GM12878 (cell line): ENCODE data around the gene TOR2A. TPM values are rescaled to one million over a fixed set of nuclear protein-coding genes. Genes with fewer than 3 reads are reported as not detected.

Source experiments
- ATAC-seq: fragments of 200-7000 bp; cut with Tn5 transposase; 3 replicates; pipeline ENCODE4 v1.9.1; 2020; ENCODE audit warnings: mild to moderate bottlenecking, moderate library complexity
- BruUV-seq: library from RNA; stranded (reverse); fragments of 400-500 nt; replicated peaks from 2 replicates; lab custom pipeline; 2021; lab: Mats Ljungman, UMichigan
- CTCF ChIA-PET: fragments of 300-600 bp; sonication (Branson Sonifier 250); formaldehyde crosslinking; extraction: SDS; loops from one replicate; lab custom pipeline; 2021; ENCODE audit warnings: inconsistent platforms; lab: Yijun Ruan, JAX
- POLR2A ChIA-PET: fragments of 350-600 bp; formaldehyde crosslinking; extraction: SDS; loops from one replicate; lab custom pipeline; 2021; ENCODE audit warnings: inconsistent platforms; lab: Charles Lee
- RAD21 ChIA-PET: fragments of 300-600 bp; sonication (Branson Sonifier 250); formaldehyde crosslinking; loops from one replicate; lab custom pipeline; 2023; ENCODE audit warnings: antibody characterized with exemption; ENCODE audit not compliant: unreplicated experiment; lab: Charles Lee
- SMC1A ChIA-PET: fragments of 300-600 bp; sonication (Branson Sonifier 250); formaldehyde crosslinking; loops from one replicate; lab custom pipeline; 2023; ENCODE audit not compliant: unreplicated experiment, uncharacterized antibody; lab: Charles Lee
- DNase-seq: peaks from one replicate; pipeline ENCODE4 v3.0.0-alpha.2; 2011; ENCODE audit warnings: low read depth, low spot score
- FAIRE-seq: peaks from 3 replicates; lab custom pipeline; 2011; peaks lifted over from hg19 to GRCh38; lab: Jason Lieb, UNC
- H2AFZ ChIP-seq: 2 replicates; pipeline ENCODE4 v1.6.0; 2011; ENCODE audit warnings: low read depth, low read length, control low read depth; ENCODE audit not compliant: control insufficient read depth
- H3K27ac ChIP-seq: 2 replicates; pipeline ENCODE4 v1.5.1; 2011; ENCODE audit warnings: control low read depth; ENCODE audit not compliant: control insufficient read depth, insufficient read depth
- H3K27me3 ChIP-seq, 2 experiments: replicated peaks in 1 of 2; 2 replicates each; pipeline versions ENCODE4 v1.6.0 to v1.6.1; 2011; ENCODE audit warnings: low read length in 1 of 2; ENCODE audit not compliant: control insufficient read depth in 2 of 2, insufficient read depth in 2 of 2
- H3K36me3 ChIP-seq, 2 experiments: 2 replicates each; pipeline ENCODE4 v1.5.1; 2011; ENCODE audit warnings: low read length in 1 of 2; ENCODE audit not compliant: control insufficient read depth in 2 of 2, insufficient read depth in 2 of 2
- H3K4me1 ChIP-seq: 2 replicates; pipeline ENCODE4 v1.6.1; 2011; ENCODE audit warnings: mild to moderate bottlenecking, low read length, moderate library complexity, mixed read lengths; ENCODE audit not compliant: control insufficient read depth, insufficient read depth
- H3K4me2 ChIP-seq: 2 replicates; pipeline ENCODE4 v1.6.0; 2011; ENCODE audit warnings: control low read depth; ENCODE audit not compliant: control insufficient read depth, insufficient read depth
- H3K4me3 ChIP-seq: fragments of 200-600 bp; sonication (generic); 2 replicates; pipeline ENCODE4 v1.5.1; 2016
- H3K79me2 ChIP-seq: 2 replicates; pipeline ENCODE4 v1.6.0; 2011; ENCODE audit warnings: low read length; ENCODE audit not compliant: control insufficient read depth, insufficient read depth
- H3K9ac ChIP-seq: 2 replicates; pipeline ENCODE4 v1.8.0; 2011; ENCODE audit warnings: low read length, control low read depth, mixed read lengths; ENCODE audit not compliant: control insufficient read depth, insufficient read depth
- H3K9me3 ChIP-seq: replicated peaks from 3 replicates; pipeline ENCODE4 v1.5.1; 2011; ENCODE audit warnings: mild to moderate bottlenecking, low read length; ENCODE audit not compliant: control insufficient read depth, insufficient read depth
- H4K20me1 ChIP-seq: 2 replicates; pipeline ENCODE4 v1.6.0; 2011; ENCODE audit not compliant: control insufficient read depth, insufficient read depth
- GATAD2B ChIP-seq: fragments of 450-650 bp; conservative IDR thresholded peaks from 2 replicates; pipeline ENCODE4 v1.6.1; 2017; ENCODE audit warnings: low read depth, mild to moderate bottlenecking, moderate library complexity
- HCFC1 ChIP-seq: fragments of 150-350 bp; IDR thresholded peaks from 2 replicates; pipeline ENCODE4 v1.6.1; 2014; ENCODE audit warnings: low read length
- HDAC6 ChIP-seq: fragments of 200-600 bp; sonication (generic); IDR thresholded peaks from one replicate; pipeline ENCODE4 v1.8.0; 2017; ENCODE audit warnings: antibody characterized with exemption; ENCODE audit not compliant: unreplicated experiment
- KAT2A ChIP-seq: conservative IDR thresholded peaks from 2 replicates; pipeline ENCODE4 v1.6.1; 2011; ENCODE audit warnings: low read depth, low read length; ENCODE audit not compliant: control insufficient read depth
- MTA2 ChIP-seq: fragments of 450-650 bp; IDR thresholded peaks from 2 replicates; pipeline ENCODE4 v1.6.1; 2016; ENCODE audit warnings: low read depth, mild to moderate bottlenecking, moderate library complexity
- MYB ChIP-seq: fragments of 150-350 bp; IDR thresholded peaks from 2 replicates; pipeline ENCODE4 v1.6.1; 2014; ENCODE audit warnings: mild to moderate bottlenecking, low read depth, low read length, borderline replicate concordance
- POU2F2 ChIP-seq: IDR thresholded peaks from 3 replicates; pipeline ENCODE4 v1.6.1; 2011; ENCODE audit warnings: low read depth, mild to moderate bottlenecking, low read length, borderline replicate concordance
- RAD21 ChIP-seq: IDR thresholded peaks from 2 replicates; pipeline ENCODE4 v1.6.1; 2011; ENCODE audit warnings: mild to moderate bottlenecking, low read depth, low read length, moderate library complexity; ENCODE audit not compliant: insufficient read depth
- ZNF217 ChIP-seq: fragments of 450-650 bp; IDR thresholded peaks from 2 replicates; pipeline ENCODE4 v1.6.1; 2017; ENCODE audit warnings: antibody characterized with exemption, mild to moderate bottlenecking
- ZNF622 ChIP-seq: fragments of 450-650 bp; IDR thresholded peaks from 2 replicates; pipeline ENCODE4 v1.6.1; 2017; ENCODE audit warnings: mild to moderate bottlenecking, inconsistent platforms
- WGBS: methylation state at CpG from one replicate; pipeline ENCODE4 v1.1.6; 2016; ENCODE audit warnings: low lambda C conversion rate; ENCODE audit not compliant: insufficient replicate concordance, insufficient coverage; ENCODE audit errors: missing lambda C conversion rate; 5-methylcytosine and 5-hydroxymethylcytosine counted together
- in situ Hi-C: fragments of 300-500 bp; cut with MboI; formaldehyde crosslinking; loops from 9 replicates; pipeline ENCODE4 v1.14.3; 2018; ENCODE audit warnings: mixed read lengths
- intact Hi-C: fragments of 100-400 bp; cut with micrococcal nuclease; formaldehyde crosslinking; loops from one replicate; pipeline ENCODE4 v1.14.2; 2022; ENCODE audit not compliant: unreplicated experiment
- polyA plus RNA-seq, 11 experiments: library from polyadenylated mRNA; depleted of rRNA in 4 of 11; unstranded in 6 of 11; stranded (reverse) in 5 of 11; fragments of >200 nt; fragmentation: Nextera tagmentation in 4 of 11; fragmentation: Illumina TruSeq in 1 of 11; extraction: Ambion mirVana in 4 of 11; extraction: Trizol in 1 of 11; gene quantifications; 1 replicate in 1 of 11; 2 replicates in 10 of 11; pipeline versions ENCODE4 v1.2.1 to v1.2.3, GENCODE V29; 2011 to 2016; ENCODE audit warnings: inconsistent platforms in 2 of 11, missing spikeins in 2 of 11, low read depth in 1 of 11
- total RNA-seq, 4 experiments: library from RNA; depleted of rRNA in 3 of 4; stranded (reverse); fragments of >200 nt in 3 of 4; fragmentation: Illumina TruSeq in 1 of 4; extraction: Trizol in 1 of 4; gene quantifications; 2 replicates each; pipeline versions ENCODE4 v1.2.1 to v1.2.3, GENCODE V29; 2013 to 2021
- TF ChIP-seq, protein P1 (sequence below): fragments of 450-650 bp; IDR thresholded peaks from 2 replicates; pipeline ENCODE4 v1.6.1; 2017; ENCODE audit warnings: mild to moderate bottlenecking
- TF ChIP-seq, protein P2 (sequence below): fragments of 450-650 bp; IDR thresholded peaks from 2 replicates; pipeline ENCODE4 v1.6.1; 2017; ENCODE audit warnings: low read depth, mild to moderate bottlenecking, moderate library complexity
- TF ChIP-seq, protein P3 (sequence below): IDR thresholded peaks from 2 replicates; pipeline ENCODE4 v1.6.1; 2012; ENCODE audit warnings: low read length, inconsistent platforms

TOR2A gene
- total and polyA plus RNA-seq, 10 of the 15 experiments (the other 5 are each of a cell fraction or from before 2014, with no cell fraction given): 0.52 to 23.7 (median 8.5) TPM

DNA sequence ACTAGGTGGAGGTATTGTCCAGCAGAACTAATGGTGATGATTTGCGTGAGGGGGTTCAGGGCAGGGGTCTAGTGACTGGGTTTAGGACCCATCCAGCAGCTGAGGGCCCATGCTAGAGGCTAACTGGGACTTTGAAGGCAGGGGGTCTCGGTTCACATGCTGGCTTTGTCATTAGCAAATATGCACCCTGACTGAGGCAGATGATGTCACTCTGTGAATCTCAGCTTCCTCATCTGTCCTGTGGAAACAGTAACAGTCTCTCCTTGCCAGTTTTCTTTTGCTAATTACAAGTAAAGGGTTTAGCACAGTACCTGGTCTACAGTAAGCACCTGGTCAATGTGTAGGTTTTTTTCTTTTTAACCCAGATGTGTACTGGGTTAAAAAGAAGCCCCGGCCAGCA lies 38.2 kb upstream of the TOR2A start:
- peaks cover 3% of the 10 kb centered on the region; the same call in 1 of the 2 replicates for H4K20me1 ChIP-seq
- H3K4me2 ChIP-seq: no peak overlapping the region
- no peaks in the 10 kb centered on the region for H3K27me3 ChIP-seq
- ATAC-seq (no peak), FAIRE-seq (no peak), DNase-seq (no peak)
- H3K27ac ChIP-seq: no peak overlapping the region
- BruUV-seq: no TSS peak
- peaks cover 0 to 12% of the 10 kb centered on the region in 2 experiments; a peak in 2 of 4 replicates for H3K36me3 ChIP-seq
- TF ChIP-seq RAD21 (no peak), ZNF217 (no peak), KAT2A (no peak), MTA2 (no peak), ZNF622 (no peak), HDAC6 (no peak), POU2F2 (no peak), HCFC1 (no peak), MYB (no peak), GATAD2B (no peak)
- TF ChIP-seq, protein P1, sequence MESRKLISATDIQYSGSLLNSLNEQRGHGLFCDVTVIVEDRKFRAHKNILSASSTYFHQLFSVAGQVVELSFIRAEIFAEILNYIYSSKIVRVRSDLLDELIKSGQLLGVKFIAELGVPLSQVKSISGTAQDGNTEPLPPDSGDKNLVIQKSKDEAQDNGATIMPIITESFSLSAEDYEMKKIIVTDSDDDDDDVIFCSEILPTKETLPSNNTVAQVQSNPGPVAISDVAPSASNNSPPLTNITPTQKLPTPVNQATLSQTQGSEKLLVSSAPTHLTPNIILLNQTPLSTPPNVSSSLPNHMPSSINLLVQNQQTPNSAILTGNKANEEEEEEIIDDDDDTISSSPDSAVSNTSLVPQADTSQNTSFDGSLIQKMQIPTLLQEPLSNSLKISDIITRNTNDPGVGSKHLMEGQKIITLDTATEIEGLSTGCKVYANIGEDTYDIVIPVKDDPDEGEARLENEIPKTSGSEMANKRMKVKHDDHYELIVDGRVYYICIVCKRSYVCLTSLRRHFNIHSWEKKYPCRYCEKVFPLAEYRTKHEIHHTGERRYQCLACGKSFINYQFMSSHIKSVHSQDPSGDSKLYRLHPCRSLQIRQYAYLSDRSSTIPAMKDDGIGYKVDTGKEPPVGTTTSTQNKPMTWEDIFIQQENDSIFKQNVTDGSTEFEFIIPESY: no peak
- TF ChIP-seq, protein P2, sequence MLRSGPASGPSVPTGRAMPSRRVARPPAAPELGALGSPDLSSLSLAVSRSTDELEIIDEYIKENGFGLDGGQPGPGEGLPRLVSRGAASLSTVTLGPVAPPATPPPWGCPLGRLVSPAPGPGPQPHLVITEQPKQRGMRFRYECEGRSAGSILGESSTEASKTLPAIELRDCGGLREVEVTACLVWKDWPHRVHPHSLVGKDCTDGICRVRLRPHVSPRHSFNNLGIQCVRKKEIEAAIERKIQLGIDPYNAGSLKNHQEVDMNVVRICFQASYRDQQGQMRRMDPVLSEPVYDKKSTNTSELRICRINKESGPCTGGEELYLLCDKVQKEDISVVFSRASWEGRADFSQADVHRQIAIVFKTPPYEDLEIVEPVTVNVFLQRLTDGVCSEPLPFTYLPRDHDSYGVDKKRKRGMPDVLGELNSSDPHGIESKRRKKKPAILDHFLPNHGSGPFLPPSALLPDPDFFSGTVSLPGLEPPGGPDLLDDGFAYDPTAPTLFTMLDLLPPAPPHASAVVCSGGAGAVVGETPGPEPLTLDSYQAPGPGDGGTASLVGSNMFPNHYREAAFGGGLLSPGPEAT: no peak
- TF ChIP-seq, protein P3, sequence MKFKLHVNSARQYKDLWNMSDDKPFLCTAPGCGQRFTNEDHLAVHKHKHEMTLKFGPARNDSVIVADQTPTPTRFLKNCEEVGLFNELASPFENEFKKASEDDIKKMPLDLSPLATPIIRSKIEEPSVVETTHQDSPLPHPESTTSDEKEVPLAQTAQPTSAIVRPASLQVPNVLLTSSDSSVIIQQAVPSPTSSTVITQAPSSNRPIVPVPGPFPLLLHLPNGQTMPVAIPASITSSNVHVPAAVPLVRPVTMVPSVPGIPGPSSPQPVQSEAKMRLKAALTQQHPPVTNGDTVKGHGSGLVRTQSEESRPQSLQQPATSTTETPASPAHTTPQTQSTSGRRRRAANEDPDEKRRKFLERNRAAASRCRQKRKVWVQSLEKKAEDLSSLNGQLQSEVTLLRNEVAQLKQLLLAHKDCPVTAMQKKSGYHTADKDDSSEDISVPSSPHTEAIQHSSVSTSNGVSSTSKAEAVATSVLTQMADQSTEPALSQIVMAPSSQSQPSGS: no peak
- SMC1A ChIA-PET: interaction anchor here (0.8 kb wide), 1 partner anchor 97 kb away, joined by 3 read pairs; no protein-coding TSS in a partner anchor
- H3K79me2 ChIP-seq: peaks cover 37% of the 10 kb centered on the region
- 81% methylated on average over 3 of the region's 3 CpGs for WGBS
- no peak overlapping the region for H3K4me3 ChIP-seq
- no peaks in the 10 kb centered on the region for H3K9me3 ChIP-seq
- H2AFZ ChIP-seq: no peak overlapping the region
- RAD21 ChIA-PET: interaction anchor here (1.0 kb wide), 1 partner anchor 38 kb away, joined by 4 read pairs; the partner anchor contains the start of gene TOR2A
- H3K4me1 ChIP-seq: peaks cover 16% of the 10 kb centered on the region
- in situ Hi-C loops (no loop called here), intact Hi-C loops (no loop called here)
- POLR2A ChIA-PET: no interaction called here
- CTCF ChIA-PET: interaction anchor here (1.2 to 9.2 kb wide), 2 partner anchors 11 to 39 kb away, joined by 3 to 75 read pairs; partner anchors contain the start of genes CDK9 and TOR2A
- no peak overlapping the region for H3K9ac ChIP-seq
